Thoracic aorta (tissue), 2 donors: ENCODE measurements around the gene PHF3. TPM values are rescaled to one million over a fixed set of nuclear protein-coding genes. Genes with fewer than 3 reads are reported as not detected.

Experiments
- ATAC-seq: fragments of 150-250 bp; one replicate; pipeline ENCODE4 v1.8.0; 2017; ENCODE audit warnings: low read depth; ENCODE audit not compliant: insufficient number of reproducible peaks, low FRiP score
- DNase-seq: peaks from one replicate; pipeline ENCODE4 v3.0.0-alpha.2; 2020; ENCODE audit warnings: low spot score
- H3K27ac ChIP-seq, 2 donors: fragments of 200-600 bp; sonication (generic); 1 replicate in 1 of 2; 2 replicates in 1 of 2; pipeline ENCODE4 v1.5.1; 2016; ENCODE audit warnings: mild to moderate bottlenecking in 2 of 2, moderate library complexity in 2 of 2
- H3K27me3 ChIP-seq: fragments of 200-600 bp; sonication (generic); replicated peaks from 2 replicates; pipeline ENCODE4 v1.6.0; 2016; ENCODE audit warnings: mild to moderate bottlenecking; ENCODE audit not compliant: insufficient read depth
- H3K36me3 ChIP-seq: fragments of 200-600 bp; sonication (generic); one replicate; pipeline ENCODE4 v1.5.1; 2016
- H3K4me1 ChIP-seq, 2 donors: fragments of 200-600 bp; sonication (generic); 1 replicate in 1 of 2; 2 replicates in 1 of 2; pipeline versions ENCODE4 v1.5.1 to v1.6.0; 2016; ENCODE audit warnings: low read depth in 2 of 2, mild to moderate bottlenecking in 1 of 2; ENCODE audit not compliant: control insufficient read depth in 1 of 2
- H3K4me3 ChIP-seq: fragments of 200-600 bp; sonication (generic); 2 replicates; pipeline ENCODE4 v1.5.1; 2016; ENCODE audit warnings: mild to moderate bottlenecking
- H3K9me3 ChIP-seq: fragments of 200-600 bp; sonication (generic); 2 replicates; pipeline ENCODE4 v1.5.1; 2016
- total RNA-seq, 2 donors: library from RNA; depleted of rRNA; stranded (reverse); fragments of >200 nt; gene quantifications; one replicate each; pipeline versions ENCODE4 v1.1.0 to v1.2.3, GENCODE V29; 2016
- TF ChIP-seq, protein P1 (sequence below): fragments of 200-600 bp; sonication (generic); IDR thresholded peaks from one replicate; pipeline ENCODE4 v1.5.1; 2019; ENCODE audit warnings: antibody characterized with exemption

PHF3 gene
- total RNA-seq, 2 donors from 2014 or later = 55.4 to 59.5 TPM

DNA sequence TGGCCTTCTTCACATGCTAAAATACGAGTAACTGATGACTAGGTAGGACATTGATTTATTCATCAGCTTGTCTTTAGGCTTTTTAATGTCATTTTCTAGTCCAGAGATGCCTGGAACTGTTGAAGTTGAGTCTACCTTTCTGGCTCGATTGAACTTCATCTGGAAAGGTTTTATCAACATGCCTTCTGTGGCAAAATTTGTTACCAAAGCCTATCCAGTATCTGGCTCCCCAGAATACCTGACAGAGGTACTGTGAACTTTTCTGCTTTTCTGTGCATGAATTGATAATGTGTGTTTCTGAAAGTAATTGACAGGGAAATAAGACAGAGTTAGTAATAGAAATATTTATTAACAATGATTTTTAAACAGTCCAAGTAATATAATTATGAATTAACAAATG, 71.0 kb downstream of the PHF3 start:
- TF ChIP-seq, protein P1, sequence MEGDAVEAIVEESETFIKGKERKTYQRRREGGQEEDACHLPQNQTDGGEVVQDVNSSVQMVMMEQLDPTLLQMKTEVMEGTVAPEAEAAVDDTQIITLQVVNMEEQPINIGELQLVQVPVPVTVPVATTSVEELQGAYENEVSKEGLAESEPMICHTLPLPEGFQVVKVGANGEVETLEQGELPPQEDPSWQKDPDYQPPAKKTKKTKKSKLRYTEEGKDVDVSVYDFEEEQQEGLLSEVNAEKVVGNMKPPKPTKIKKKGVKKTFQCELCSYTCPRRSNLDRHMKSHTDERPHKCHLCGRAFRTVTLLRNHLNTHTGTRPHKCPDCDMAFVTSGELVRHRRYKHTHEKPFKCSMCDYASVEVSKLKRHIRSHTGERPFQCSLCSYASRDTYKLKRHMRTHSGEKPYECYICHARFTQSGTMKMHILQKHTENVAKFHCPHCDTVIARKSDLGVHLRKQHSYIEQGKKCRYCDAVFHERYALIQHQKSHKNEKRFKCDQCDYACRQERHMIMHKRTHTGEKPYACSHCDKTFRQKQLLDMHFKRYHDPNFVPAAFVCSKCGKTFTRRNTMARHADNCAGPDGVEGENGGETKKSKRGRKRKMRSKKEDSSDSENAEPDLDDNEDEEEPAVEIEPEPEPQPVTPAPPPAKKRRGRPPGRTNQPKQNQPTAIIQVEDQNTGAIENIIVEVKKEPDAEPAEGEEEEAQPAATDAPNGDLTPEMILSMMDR = no peak
- DNase-seq (no peak), ATAC-seq (no peak)
- Histone ChIP-seq H3K4me3 (no peak overlapping the region), H3K4me1 (no peaks in the 10 kb centered on the region), H3K27me3 (no peaks in the 10 kb centered on the region), H3K9me3 (no peaks in the 10 kb centered on the region), H3K36me3 (peaks cover 24% of the 10 kb centered on the region), H3K27ac (no peak overlapping the region)

- no peaks in the 10 kb centered on the region for H3K9me3 ChIP-seq
- no peaks in the 10 kb centered on the region for H3K27me3 ChIP-seq
- no peak overlapping the region for H3K27ac ChIP-seq
- DNase-seq (no peak), ATAC-seq (no peak)
- peaks cover 34% of the 10 kb centered on the region for H3K36me3 ChIP-seq
- TF ChIP-seq, protein P1 = no peak
- no peaks in the 10 kb centered on the region for H3K4me1 ChIP-seq
- H3K4me3 ChIP-seq = no peak overlapping the region
Measured at GRCh38 chr6:63708631-63709030, 73.0 kb downstream of the PHF3 start.

DNA sequence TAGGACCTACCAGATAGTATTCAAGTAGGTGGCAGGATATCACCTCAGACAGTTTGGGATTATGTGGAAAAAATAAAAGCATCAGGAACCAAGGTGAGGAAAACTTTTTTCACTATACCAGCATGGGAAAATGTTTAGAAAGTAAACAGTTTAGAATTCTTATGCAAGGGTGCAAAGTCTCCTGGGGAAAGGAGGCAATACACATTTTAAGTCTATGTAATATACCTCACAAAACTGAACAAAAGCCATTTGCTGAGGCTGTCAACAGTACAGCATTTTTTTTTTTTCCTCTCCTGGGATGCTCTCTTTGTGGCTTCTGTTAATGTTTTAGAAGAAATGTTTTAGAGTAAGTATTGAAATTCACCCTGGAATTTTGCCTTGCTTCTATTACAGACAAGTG, 73.5 kb downstream of the PHF3 start:
- no peak for ATAC-seq
- peaks cover 34% of the 10 kb centered on the region for H3K36me3 ChIP-seq
- no peaks in the 10 kb centered on the region for H3K4me1 ChIP-seq
- no peak for DNase-seq
- no peaks in the 10 kb centered on the region for H3K9me3 ChIP-seq
- H3K27ac ChIP-seq = no peak overlapping the region
- no peaks in the 10 kb centered on the region for H3K27me3 ChIP-seq
- H3K4me3 ChIP-seq = no peak overlapping the region
- TF ChIP-seq, protein P1 = no peak

GRCh38 chr6:63713332-63713731, 77.7 kb downstream of the PHF3 start:
- Histone ChIP-seq H3K9me3 (no peaks in the 10 kb centered on the region), H3K27ac (no peak overlapping the region), H3K36me3 (peaks cover 29% of the 10 kb centered on the region), H3K27me3 (no peaks in the 10 kb centered on the region), H3K4me3 (no peak overlapping the region), H3K4me1 (no peaks in the 10 kb centered on the region)
- ATAC-seq (no peak), DNase-seq (no peak)
- TF ChIP-seq, protein P1 = no peak

- TF ChIP-seq, protein P1 = no peak
- no peak for DNase-seq
- Histone ChIP-seq H3K4me3 (no peak overlapping the region), H3K9me3 (no peaks in the 10 kb centered on the region), H3K27ac (no peak overlapping the region), H3K36me3 (peaks cover 29% of the 10 kb centered on the region), H3K4me1 (no peaks in the 10 kb centered on the region), H3K27me3 (no peaks in the 10 kb centered on the region)
- no peak for ATAC-seq
Measured at GRCh38 chr6:63714091-63714490, 78.5 kb downstream of the PHF3 start.
